Islet of Langerhans (tissue), 1 donor: ENCODE data around the gene NPAS3.

Source experiments
- FAIRE-seq: peaks from one replicate; lab custom pipeline; 2011; peaks lifted over from hg19 to GRCh38; lab: Jason Lieb, UNC

Gene NPAS3

DNA sequence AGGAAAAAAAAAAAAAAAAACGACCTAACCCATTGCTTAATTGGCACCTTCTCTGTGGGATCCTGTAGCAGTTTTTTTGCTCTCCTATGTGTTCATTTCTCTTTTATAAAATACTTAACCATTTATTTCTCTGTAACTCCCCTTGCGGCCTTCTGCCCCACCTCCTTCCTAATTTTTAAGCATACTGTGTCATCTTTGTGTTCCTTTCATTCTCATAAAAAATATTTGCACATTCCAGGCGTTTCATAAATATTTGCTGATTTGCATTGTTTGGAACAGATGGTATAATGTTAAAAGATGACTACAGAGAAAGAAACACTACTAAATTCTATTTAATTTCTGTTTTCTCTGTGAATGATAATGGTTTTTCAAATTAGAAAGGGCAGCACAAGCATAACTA is 77.9 kb downstream of the NPAS3 start:
- no peak for FAIRE-seq

DNA sequence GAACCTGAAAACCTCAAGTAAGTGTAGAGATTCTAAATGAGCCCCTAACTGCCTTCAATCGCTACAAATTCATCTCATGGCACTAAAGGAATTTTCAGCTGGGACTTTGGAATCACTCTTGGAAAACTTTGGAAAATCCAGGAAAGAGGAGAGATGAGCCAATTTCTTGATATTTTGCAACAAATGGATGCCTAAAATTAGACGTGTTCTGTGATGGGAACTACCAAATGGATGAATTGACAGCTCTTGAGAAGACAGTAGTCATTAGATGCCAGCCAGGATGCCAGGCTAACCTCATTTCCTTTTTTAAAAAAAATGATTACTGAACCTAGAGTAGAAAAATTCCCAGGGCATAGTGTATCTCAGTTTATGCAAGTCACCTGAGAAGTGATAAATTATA is 78.3 kb downstream of the NPAS3 start:
- FAIRE-seq, result no peak

DNA sequence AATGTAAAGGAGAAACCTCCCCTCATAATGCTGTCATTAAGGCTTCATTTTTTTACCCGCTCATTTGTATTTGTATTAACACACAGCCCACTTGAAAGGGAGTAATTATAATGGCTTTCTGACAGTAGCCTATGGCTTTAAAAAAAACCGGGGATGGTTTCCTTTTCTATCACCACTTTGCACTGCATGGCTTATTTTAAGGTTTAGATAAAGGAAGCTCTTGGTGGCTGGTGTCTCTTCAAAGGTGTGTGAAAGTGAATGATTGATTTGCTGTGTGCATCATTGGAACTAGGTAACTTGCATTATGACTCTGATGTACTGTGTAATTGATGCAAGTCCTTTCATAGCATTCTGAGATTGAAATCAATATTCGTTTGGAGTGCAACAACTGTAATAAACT is 80.7 kb downstream of the NPAS3 start:
- FAIRE-seq, result no peak

DNA sequence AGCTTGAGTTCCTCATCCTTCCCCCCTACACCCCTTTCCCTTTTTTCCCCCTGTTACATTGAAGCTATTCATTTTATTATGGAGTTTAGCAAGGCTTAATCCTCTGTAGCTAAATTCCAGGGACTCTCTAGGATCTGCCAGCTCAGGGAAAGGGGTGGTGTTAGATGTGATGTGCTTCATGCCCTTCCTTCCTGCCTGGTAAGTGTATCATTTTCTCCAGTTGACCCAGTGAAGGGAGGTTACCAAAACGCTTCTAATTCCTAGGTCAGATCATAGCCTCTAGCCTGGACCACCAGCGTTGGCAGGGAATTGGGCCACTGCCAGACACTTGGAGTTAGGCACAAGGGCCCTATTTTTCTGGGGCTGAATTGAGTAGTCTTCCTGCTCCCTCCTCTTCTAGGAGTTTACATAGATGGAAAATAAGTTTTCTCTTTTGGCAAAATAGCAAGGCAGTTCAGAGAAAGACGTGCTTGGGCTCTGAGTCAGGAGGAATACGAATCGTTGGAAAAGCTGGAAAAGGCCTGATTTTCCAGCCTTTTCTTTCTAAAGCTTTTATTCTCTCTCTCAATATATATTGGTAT is 88.3 kb downstream of the NPAS3 start:
- no peak for FAIRE-seq

DNA sequence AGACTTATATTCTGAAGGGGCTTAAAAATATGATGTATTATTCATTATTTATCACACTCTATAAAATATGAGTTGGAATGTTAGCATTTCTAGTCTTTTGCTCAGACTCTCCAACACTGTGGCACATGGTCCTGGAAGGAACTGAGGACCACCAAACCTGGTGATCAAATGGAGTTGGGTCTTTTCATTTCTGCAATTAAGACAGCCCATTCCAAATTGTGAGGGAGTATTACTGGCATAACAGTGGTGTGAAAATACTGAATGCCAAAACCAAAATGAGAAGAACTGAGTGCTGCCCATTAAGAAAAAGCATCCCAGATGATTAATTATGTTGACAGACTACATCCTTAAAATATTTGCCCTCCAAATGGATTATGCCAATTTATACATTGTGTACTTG is 90.8 kb downstream of the NPAS3 start:
- no peak for FAIRE-seq

DNA sequence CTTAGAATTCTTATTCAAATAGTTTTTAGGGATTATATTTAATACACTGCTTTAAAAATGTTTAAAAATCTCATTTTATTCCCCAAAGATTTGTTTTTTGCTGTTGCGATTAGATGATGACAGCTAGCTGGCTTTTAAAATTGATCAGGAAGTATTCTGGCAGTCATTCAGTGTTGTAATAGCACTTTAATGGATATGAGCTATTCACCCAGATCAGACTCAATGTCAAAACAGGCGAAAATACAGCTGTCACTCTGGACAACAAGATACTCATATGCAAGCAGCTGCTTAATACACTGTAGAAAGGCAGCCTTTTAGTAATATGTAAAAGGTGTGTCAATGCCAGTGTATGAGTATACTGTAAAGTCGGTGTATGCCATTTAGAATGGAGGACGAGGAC is 91.7 kb downstream of the NPAS3 start:
- no peak for FAIRE-seq

DNA sequence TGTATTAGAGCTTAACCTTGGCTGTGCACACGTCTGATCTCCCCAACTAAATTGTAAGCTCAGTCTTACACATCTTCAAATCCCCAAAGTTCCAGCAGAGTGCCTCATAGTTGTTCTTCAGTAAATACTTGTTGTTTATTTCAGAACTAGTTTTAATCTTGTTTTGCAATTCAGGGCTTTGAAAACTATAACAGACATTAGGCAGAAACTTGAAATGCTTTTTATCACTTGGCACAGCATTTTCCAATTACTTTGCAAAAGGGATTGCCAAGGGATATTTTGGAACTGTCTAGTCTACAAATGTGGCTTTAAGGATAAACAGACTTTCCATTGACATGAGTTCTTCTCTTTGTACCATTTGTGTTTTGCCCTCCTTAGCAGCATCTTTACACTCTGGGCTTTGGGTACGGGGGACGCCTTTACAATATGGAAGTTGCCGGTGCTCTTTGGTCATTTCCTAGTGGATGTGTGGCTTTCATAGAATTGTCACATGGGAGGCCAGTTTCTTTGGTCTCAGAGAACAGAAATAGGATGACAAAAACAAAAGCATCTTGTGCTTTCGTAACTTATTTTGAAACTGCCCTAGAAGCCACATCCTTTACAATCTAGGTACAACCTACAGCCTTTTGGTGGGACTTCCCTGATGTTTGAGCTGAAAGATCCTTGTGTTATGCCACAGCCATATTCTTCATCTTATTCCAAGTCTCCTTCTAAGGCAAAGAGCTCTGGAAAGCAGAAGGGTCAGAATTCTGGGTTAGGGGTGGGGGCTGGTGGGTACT is 96.9 kb downstream of the NPAS3 start:
- no peak for FAIRE-seq

DNA sequence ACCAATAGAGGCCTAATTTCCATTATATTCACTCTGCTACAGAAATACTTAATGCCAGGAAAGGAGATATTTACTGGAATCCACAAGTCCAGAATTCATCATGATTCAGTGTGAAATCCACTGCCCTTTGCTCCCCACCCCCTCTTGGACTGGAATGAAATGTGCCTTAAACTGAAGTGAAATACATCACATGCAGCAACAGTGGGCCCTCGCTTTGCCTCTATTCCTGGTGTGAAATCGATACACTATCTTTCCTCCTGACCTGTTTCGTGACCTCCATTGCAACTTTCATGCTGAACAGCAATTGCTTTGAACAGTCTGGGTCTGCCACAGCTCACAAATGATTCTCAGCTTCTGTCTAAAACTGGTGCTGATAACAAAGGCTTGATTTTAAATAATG is 100.6 kb downstream of the NPAS3 start:
- no peak for FAIRE-seq

DNA sequence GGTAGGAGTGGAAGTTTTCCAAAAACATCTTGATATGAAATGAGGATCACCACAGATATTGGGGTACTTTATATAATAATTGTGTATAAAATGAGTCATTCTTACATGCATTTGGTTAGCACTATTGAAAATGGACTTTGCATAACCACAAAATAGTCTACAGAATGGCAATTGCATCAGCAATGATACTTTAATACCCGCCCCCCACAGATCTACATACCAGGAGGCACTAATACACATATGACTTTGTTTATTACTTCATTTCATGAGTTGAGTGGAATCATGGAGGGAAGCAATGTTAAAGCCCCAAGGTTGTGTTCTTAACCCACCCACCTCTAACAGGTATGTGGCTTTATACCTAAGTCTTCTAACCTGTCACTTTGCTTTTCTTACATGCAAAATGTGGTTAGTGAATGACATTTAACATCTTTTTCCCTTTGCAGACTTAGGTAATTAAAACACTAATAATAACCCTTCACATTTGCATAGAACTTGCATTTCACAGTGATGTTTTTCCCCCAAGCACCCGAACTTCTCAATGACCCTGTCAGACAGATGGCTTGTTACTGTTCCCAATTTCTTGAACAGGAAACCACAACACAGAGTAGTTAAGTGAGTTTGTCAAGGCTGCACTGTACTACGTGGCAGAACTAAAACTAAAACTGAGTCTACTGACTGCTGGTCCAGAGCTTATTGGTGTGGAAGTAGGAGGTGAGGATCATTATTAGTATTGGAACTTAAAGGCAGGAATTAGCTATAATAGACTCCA is 101.9 kb downstream of the NPAS3 start:
- FAIRE-seq, result no peak

DNA sequence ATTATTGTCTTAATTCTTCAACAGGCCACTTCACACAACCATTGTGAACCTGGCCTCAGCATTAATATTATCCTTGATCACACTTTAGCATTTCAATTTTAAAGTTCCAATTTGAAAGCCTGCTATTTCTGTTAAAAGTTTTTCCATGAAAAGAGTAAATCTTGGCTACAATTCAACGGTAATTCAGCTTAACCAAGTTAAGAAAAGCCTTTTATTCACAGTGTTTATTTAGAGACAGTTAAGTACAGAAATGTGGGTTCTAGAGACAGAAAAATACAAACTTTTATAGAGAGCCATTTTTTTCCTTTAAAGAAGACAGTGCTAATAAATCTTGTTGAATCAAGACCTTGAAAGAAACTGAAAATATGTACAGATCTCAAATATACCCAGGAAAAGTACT is 103.9 kb downstream of the NPAS3 start:
- FAIRE-seq, result no peak

DNA sequence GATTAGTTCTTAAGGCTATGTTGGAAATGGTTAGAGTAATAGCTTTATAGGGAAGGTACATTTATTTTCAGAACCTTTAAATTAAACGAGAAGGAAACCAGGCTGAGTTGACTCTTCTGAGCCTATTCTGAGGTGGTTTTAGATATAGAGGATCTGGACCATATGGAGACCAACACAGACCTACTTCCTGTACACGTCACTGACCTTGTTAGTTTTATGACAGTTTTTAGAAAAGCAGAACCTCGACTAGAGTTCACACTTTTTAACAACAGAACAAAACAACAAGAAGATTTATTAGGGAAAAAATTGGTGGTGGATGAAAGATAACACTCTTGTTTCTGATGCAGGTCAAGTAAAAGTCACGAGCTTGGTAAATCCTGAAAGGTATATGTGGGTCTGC is 107.1 kb downstream of the NPAS3 start:
- no peak for FAIRE-seq

DNA sequence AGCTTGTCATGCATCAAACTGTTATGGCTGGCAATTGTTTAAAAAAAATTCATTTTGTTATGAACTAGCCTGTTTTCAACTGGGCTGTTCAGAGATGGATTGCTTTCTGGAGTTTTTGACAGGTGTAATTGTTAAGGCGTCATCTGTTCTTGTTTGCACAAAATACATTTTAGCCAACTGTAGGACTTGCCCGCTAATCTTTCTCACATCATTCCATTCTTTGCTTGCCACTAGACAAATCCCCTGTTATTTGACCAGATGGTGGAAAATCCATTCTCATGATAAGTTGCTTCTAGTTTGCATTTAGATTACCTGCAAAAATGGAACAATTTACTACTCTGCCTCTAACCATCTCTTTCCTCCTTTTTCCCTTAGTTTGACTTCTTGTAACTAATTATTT is 114.3 kb downstream of the NPAS3 start:
- peak; percentile 95 for FAIRE-seq

DNA sequence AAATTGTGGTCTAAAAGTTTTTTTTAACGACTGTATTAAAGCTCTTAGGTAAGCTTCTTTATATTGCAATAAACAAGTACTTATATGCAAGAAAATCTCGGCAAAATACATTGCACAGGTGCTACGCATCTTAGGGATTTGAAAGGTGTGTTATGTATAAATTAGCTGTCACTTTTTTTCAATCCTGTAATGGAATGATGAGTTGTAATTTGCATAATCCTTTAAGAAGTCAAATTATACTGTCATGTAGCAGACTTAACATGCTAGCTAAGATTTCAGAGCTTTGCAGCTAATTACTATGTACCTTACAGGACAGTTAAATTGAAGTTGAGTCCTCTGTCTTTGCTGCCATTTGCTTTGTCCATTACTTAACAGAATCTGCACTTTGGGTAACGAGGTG is 117.5 kb downstream of the NPAS3 start:
- FAIRE-seq, result no peak

DNA sequence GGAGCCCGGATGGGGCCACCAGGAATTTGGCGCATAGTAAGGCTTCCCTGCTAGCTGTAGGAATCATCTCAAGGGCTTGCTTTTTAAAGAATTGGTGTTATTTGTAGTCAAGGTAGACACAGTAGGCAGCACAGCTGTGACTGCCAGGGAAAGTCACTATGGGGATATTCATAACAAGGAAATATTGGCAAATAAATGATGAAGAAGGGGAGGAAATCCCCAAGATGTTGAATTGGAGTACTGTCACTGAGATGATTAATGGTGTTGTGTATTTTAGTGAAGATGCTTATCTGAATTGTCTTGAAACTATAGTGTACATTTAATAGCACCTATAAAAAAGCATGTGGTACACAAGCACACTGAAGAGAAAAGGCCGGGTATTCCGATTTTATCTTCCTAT is 118.9 kb downstream of the NPAS3 start:
- no peak for FAIRE-seq

DNA sequence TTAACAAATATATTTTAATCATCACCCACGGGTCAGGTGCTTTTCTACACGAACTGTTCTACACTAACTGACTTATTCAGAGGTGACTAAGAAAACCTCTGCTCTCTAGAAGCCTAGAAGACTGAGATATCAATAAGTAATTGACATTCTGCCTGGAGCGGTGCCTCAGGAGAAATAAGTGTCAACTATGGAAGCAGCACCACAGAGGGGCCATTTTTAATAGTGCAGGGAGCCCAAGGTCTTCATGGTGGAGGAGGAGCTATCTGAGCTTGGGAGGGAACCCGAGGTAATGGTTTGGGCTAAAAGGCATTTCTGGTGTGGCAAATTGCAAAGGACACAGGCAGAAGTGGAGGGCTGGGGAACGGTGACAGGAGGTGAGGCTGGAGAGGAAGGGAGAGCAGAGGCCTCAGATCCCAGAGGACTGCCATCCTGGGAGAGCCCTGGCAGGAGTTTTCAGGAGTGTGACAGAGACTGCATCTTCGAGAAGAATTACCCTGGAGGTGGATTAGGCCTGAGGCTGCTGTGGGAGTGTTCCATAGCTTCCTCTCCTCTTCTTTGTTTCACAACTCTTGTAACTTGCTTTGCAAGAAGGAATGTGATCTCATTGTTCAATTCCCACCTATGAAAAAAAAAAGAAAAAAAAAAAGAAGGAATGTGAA is 123.1 kb downstream of the NPAS3 start:
- FAIRE-seq, result peak; percentile 41

DNA sequence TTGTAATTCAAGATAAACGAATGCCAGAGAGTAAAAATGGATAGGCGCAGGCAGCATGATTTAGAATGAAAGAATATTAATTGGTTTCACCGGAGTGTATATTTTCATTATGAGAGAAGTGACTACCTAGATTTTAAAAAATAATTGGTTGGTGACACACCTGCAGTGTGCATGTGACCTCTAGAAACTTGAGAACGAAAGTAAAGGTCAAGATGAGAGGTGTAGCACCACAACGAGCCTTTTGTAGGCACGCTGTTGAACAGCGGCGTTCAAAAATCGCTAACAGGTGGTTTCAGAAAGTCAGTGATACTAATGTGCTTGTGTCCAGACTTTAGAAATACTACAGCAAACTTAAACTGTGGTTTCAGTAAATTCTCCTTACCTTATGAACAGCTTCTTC is 123.8 kb downstream of the NPAS3 start:
- no peak for FAIRE-seq

DNA sequence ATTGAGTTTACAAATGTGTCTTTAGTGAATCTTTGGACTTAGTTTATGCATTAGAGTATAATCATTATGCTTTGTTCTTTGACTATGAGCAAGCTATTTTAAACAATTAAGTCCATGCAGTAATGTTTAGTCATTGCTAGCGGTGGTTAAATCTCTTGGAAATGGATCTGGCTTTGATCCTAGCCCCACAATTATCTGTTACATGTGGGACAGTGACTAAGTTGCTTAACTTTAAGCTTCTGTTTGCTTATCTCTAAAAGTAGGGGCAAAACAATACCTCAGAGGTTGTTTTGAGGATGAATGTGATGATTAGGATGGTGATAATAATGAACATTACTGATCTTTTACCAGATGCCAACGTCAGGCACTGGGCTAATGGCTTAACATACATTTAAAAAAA is 124.2 kb downstream of the NPAS3 start:
- FAIRE-seq, result peak; percentile 49

DNA sequence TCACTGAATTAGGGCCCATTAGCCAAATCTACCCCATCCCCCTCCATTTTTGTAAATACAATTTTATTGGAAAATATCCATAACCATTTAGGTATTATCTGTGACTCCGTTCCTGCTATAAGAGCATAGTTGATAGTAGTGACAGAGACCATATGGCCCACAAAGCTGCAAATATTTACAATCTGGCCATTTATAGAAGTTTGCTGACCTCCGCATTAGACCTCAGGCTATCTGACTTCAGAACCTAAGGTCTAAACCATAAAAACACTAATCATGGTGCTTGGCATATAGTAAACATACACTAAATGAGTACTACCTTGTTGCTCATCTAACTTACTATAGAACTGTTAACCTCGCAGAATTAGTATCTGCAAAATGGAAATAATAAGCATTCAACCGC is 124.8 kb downstream of the NPAS3 start:
- no peak for FAIRE-seq

DNA sequence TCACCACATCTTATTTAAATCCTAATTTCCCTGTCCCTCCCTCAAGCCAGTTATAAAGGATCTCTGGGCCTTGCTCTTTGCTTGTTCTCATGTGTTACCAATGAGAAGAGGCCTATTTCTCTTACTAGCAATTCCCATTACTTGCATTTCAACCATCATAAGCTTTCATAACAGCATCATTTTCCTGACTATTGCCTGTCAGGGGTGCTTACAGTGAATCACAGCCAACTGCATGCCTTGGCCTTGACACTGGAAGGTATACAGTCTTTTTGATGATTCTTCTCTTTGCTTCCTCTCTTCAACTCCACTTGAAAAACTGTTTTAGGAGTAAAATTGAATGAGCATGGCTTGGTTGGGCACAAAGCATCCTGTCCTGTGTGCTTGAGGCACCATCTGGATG is 127.0 kb downstream of the NPAS3 start:
- no peak for FAIRE-seq

DNA sequence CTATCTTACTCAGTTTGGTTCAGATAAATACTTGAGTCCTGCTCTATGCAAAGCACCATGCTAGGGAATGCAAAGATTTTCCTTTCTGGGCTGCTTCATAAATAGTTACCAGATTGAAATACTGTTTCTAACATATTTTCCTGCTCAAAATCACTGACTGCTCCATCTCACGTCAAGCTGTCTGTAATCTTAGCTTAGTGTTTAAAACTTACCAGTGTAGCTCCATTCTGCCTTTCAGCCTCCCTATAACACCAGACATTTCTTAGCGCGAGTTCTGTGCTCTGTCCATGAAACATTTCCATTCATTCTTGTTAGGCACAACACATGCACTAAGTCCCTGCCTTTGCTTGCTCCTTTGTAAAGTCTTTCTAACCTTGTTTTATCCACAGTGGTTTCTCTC is 129.4 kb downstream of the NPAS3 start:
- no peak for FAIRE-seq

DNA sequence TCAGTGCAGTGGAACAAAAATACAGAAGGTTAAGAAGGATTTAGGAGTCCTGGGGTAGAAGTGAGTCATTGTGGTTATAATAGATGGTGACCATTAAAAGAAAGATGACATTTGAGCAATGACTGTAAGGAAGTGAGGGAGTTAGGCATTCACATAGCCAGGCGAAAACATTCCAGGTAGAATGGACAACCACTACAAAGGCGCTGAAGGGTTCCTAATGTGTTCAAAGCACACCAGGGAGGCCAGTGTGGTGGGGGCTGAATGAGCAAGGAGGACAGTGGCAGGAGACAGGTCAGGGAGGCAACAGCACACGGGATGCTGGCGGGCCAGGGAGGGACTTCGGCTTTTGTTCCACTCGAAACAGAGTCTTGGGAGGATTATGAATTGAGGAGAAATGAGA is 129.9 kb downstream of the NPAS3 start:
- no peak for FAIRE-seq

DNA sequence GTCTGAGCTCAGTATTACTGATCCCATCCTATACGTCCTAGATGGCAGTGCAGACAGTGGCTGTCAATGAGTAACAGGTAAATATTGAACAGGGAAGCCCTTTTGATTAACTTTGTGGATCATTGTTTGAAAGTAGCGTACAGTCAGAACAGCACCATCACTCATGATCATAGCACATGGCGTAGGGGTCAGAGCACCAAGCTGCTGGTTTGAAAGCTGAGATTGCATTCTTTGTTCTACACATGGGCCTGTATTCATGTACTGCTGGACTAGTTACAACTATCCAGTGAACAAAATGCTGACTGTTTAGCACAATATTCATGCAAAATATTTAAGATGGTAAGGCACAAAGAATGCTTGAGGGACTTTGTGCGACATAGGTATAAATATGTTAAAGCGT is 131.8 kb downstream of the NPAS3 start:
- FAIRE-seq, result no peak

DNA sequence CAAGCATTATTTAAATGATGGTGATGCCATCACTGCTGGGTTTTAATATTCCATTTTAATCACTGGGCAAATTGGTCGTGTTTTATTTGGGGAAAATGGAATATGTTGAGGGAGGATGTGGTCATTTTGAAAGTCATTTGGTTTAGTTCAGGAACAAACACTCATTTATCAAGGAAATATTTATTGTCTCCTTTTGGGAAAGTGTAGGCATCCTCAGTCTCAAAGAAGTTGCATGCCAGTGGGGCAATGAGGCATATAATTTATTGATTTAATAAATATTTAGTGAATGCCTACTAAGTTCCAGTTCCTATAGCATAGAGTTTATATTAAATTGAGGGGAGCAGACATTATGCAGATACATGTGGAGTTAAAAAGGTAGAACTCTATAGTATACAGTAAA is 134.3 kb downstream of the NPAS3 start:
- no peak for FAIRE-seq
